Pulmonary artery endothelial cell (primary cell): ENCODE measurements around the gene BDKRB2. TPM values are rescaled to one million over a fixed set of nuclear protein-coding genes. Genes with fewer than 3 reads are reported as not detected.

ENCODE experiments used
- DNase-seq: peaks from one replicate; pipeline ENCODE4 v3.0.0-alpha.2; 2011; ENCODE audit warnings: low read depth, low spot score
- total RNA-seq: library from RNA; depleted of rRNA; stranded (reverse); fragments of >200 nt; gene quantifications from 2 replicates; pipeline ENCODE4 v1.2.3, GENCODE V29; 2014

BDKRB2 gene
- total RNA-seq, 1 donor from 2014 or later: not detected

DNA sequence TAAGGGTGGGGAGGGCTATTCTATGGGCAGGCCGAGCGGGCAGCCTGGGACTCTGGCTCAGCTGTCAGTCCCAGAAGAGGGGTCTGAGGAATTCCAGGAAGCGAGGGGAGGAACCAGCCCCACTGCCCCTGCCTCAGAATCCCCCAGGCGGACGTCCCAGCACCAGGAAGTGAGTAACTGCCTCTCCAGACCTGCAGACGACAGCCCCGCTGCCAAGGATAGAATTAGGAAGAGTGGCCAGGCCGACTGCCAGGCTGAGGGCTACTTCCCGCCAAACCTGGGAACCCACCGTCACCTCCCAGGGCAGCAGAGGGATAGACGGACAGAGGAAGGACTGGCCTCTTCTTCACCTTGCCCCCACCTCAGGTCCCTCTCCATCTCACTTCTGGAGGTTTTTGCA lies 6.7 kb upstream of the BDKRB2 start:
- no peak for DNase-seq

- DNase-seq: no peak
Measured at GRCh38 chr14:96198430-96199130, 6.1 kb upstream of the BDKRB2 start.

GRCh38 chr14:96201157-96201556 lies 3.5 kb upstream of the BDKRB2 start:
- no peak for DNase-seq

DNA sequence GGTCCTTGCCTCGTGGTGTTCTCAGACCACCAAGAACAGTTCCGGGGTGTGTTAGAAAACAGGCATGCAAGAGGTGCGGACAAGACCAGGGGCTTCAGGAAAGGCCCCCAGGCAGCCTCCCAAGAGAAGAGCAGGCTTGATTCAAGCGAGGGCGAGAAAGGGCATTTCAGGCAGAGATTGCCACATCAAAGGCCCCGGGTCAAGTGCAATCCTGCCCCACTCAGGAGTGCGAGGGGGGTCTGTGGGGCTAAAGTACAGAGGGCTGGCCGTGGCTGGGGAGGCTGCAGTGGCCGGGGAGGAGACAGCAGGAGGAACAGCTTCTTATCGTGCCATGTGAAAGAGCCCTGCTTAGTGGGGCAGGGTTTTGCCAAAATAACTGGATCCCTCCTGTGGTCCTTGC lies 2.7 kb upstream of the BDKRB2 start:
- no peak for DNase-seq

GRCh38 chr14:96202441-96203094 lies 2.1 kb upstream of the BDKRB2 start:
- no peak for DNase-seq

GRCh38 chr14:96203116-96203515 lies 1.5 kb upstream of the BDKRB2 start:
- no peak for DNase-seq

GRCh38 chr14:96203635-96204034 lies 1.0 kb upstream of the BDKRB2 start:
- DNase-seq: no peak

DNA sequence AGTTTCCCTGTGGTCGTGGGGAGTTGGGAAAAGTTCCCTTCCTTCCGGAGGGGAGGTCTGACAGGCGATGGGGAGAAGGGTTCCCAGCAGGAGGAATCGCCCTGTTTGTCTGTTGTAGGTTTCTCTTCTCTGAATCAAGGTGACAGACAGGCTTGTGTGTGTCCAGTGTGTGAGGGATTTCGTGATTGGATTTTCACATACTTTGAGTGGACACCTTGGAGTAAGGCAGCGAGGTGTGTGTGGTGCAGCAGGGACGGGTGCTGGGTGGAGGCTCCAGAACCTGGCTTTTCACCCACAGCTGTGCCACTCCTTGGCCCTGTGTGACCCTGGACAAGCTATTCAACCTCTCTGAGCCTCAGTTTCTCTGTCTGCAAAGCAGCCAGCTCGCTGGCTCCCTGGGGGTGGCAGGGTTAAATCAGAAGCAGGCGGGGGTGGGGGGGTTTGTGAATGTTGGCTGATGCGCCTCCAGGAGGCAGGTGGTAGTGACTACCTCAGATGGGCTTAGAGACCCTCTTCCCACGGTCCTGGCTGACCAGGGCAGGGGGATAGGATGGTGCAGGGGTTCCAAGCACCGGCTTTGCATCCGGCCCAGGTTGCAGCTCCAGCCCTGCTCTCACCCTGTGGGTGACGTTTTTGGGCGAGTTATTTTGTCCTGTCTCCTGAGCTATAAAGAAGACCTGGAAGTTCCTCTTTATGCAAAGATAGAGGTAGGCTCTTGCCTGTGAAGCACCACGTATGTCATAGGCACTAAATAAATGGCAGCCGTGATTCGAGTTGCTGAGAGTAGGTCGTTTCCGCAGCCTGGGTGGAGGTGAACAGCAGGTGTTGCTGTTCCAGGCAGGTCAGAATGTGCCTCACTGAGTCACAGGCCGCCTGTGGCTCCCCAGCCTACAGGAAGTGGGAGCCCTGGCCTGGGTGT lies 679 bp downstream of the BDKRB2 start:
- no peak for DNase-seq

DNA sequence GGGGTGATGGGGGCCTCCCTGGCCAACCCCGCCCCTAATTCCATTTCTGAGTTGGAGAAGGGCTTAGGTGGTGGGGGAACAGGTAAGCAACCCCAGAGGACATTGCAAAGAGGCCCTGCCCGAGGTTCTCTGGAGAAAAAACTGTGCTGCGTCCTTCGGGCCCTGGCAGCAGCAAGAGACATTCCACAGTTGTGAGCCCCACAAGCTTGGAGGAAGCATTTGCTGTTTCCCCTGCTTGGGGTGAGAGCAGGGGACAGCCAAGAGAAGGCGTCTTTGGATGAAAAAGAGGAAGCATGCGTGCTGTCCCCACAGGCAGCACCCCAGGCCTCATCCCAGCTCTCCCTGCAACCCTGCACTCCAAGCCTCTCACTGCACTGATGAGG lies 1.3 kb downstream of the BDKRB2 start:
- no peak for DNase-seq

DNA sequence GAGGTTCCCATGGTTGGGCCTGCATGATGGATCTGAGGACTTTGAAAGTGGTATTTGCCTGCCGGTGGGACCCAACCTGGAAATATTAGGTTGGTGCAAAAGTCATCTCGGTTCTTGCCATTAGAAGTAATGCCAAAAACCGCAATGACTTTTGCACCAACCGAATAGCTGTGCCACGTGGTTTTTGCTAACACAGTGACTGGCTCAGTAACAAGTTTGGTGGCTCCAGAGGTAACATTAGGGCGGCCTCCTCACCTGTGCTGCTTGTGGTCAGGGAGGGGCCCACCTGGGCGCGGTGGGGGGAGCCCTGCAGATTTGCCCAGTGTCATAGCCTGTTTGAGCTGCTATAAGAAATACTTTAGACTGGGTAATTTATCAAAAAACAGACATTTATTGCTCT lies 1.8 kb downstream of the BDKRB2 start:
- no peak for DNase-seq

DNA sequence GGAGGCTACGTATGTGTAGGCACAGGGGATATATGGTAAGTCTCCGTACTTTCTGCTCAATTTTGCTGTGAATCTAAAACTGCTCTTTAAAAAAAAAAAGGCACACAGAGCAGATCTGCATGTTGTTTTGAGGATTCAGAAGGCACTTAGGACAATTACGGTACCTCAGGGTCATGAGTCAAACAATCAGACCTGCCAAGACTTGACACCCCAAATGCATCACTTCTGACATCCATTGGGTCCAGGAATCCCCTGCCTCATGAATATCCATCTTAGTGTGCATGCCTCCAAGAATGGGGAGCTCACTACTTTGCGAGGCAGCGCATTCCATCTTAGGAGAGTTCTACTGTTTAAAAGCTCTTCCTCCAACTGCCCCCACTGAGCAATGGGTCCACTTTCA lies 3.0 kb downstream of the BDKRB2 start:
- DNase-seq: no peak

DNA sequence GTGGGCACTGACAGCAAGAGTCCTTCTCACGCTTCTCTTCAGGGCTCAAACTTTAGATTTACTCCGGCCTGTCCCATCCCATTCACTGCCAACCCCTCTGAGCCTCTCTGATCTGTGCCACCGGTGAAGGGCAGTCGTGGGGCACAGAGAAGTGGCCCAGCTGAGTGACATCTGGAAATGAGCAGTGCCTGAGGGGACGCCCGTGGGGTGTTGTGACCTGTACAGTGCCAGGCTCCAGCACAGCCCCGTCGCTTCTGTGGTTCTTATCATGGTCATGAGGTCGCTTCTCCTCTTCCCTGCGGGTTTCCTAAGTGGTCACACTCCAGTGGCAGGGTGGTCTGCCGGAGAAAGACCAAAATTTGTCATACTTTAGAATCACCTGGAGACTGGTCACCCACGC lies 4.1 kb downstream of the BDKRB2 start:
- DNase-seq: no peak

DNA sequence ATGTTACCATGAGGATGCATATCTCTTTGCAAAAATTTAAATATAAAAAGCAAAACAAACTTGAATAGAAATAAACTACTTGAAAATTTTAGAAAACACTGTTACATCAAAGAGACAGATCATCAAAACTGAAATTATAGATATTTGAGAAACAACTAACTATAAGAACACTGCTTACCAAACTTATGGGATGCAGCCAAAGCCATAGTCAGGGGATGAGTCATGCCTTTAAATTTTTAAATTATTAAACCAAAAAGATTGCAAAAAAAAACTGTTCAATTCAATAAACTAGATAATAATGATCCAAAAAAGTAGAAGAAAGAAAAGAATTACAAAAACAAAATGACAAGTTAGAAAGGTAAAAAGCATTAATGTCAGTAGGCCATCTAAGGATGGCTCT lies 7.5 kb downstream of the BDKRB2 start:
- DNase-seq: no peak

GRCh38 chr14:96212896-96213295 lies 8.3 kb downstream of the BDKRB2 start:
- no peak for DNase-seq

DNA sequence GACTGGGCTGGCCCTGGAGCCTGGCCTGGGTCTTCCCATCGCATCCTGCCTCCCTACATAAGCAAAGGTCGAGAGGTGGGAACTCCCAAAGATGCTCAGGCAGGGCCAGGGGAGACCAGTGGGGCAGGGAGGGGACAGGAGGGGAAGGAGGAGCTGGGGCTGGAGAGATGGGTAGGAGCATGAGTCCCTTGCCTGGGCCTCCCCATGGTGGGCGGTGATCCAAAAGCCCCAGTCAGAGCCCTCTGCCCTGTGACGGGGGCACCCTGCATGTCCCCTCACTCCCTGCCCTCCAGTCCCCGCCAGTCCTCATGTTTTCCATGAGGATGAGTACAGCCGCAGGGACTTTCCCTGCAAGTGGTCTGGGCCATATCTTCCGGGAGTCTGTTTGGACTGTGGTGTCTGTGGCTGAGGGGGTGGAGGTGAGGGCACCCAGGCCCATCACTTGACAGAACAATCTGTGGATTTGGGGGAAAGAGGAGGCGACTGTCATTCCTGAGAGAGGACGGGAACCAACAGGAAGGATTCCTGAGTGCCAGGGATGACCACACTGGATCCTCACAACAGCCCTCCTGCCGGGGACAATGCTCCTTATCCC lies 9.3 kb downstream of the BDKRB2 start:
- DNase-seq: no peak

GRCh38 chr14:96214793-96215192 lies 10.2 kb downstream of the BDKRB2 start:
- no peak for DNase-seq

DNA sequence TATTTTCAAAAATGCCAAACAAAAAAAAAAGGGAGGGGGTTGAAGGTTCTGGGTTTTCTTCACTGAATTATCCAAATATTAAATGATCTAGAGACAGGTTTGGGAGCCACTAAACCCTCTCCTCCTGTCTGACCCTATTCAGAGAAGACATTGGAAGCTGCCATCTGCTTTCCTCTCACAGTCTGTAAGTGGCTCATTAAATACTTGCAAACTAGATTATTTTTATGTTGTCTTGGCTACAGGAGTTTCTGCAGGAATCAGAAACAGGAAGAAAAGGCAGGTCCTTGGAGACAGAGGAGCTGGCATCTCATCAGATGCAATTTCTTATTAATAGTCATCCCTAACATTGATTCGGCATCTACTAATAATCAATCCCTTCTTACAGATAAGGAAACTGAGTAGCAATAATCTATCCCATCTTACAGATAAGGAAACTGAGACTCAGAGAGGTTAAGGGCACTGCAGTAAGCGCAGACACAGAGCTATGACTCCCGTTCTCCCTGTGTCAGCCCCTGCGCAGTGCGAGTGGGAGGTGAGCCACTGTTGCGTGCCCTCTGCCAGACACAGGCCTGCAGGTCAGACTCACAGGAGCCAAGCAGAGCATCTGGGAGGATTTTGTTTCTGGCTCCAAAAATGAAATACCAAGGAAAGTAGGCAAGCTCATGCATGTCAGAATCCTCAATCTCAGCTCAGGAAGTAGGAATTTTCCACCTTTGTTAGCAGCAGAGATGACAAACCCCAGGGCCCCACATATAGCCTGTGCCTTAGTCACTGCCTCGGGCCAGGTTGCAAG lies 11.0 kb downstream of the BDKRB2 start:
- DNase-seq: no peak

- no peak for DNase-seq
Measured at GRCh38 chr14:96216627-96217026, 12.0 kb downstream of the BDKRB2 start.

- no peak for DNase-seq
Measured at GRCh38 chr14:96217376-96217913, 12.8 kb downstream of the BDKRB2 start.

DNA sequence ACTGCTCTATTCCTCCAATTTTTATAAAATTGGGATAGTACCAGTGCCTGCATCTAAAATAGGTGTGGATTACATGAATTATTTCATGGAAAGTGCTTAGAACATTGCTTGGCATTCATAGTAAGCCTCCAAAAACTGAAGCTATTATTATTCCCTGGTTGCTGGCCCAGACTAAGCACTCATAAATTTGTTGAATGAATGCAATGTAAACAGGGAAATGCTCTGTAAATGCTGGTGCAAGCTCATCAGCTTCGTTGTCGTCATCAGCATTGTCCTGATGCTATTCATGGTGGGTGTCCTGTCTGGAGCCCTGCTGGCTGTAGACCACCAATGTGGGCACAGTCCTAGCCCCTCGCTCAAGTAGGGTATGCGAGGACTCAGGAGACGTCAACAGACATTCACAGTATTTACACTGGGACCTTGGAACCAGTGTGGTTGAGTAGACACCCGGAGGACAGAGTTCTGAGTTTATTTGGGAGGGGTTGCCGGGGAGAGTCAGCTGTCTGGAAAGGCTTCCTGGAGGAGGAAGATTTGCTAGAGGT lies 16.5 kb downstream of the BDKRB2 start:
- DNase-seq: no peak

- DNase-seq: no peak
Measured at GRCh38 chr14:96221841-96222240, 17.2 kb downstream of the BDKRB2 start.
